Neural cell (in vitro differentiated cells): ENCODE data around the gene PLCB1.

Experiments used
- EP300 ChIP-seq: fragments of 450-650 bp; conservative IDR thresholded peaks from 2 replicates; pipeline ENCODE4 v1.6.1; 2014; ENCODE audit warnings: antibody characterized with exemption, mild to moderate bottlenecking, moderate library complexity; ENCODE audit not compliant: poor library complexity, severe bottlenecking
- EZH2 ChIP-seq: fragments of 200-600, 300-800 bp; shearing (Covaris generic), sonication (generic); IDR thresholded peaks from 2 replicates; pipeline ENCODE4 v1.6.1; 2014; ENCODE audit warnings: antibody characterized with exemption, low read length, borderline replicate concordance, mild to moderate bottlenecking; ENCODE audit not compliant: insufficient read depth, poor library complexity, severe bottlenecking
- MXI1 ChIP-seq: fragments of 450-650 bp; conservative IDR thresholded peaks from 2 replicates; pipeline ENCODE4 v1.6.1; 2014; ENCODE audit warnings: antibody characterized with exemption, mild to moderate bottlenecking; ENCODE audit not compliant: poor library complexity, severe bottlenecking
- POLR2AphosphoS5 ChIP-seq: IDR thresholded peaks from 2 replicates; pipeline ENCODE4 v1.6.1; 2012
- RAD21 ChIP-seq: fragments of 450-650 bp; conservative IDR thresholded peaks from 2 replicates; pipeline ENCODE4 v1.6.1; 2014; ENCODE audit warnings: antibody characterized with exemption, mild to moderate bottlenecking, moderate library complexity
- REST ChIP-seq: IDR thresholded peaks from 2 replicates; pipeline ENCODE4 v1.6.1; 2012; ENCODE audit warnings: borderline replicate concordance
- TAF1 ChIP-seq: IDR thresholded peaks from 2 replicates; pipeline ENCODE4 v1.6.1; 2012; ENCODE audit warnings: low read depth
- TF ChIP-seq, protein P1 (sequence below): fragments of 450-650 bp; IDR thresholded peaks from 2 replicates; pipeline ENCODE4 v1.5.1; 2014; ENCODE audit warnings: antibody characterized with exemption, mild to moderate bottlenecking, moderate library complexity; ENCODE audit not compliant: poor library complexity, severe bottlenecking

GRCh38 chr20:8879669-8880068 is 747.6 kb downstream of the PLCB1 start:
- TF ChIP-seq, protein P1, sequence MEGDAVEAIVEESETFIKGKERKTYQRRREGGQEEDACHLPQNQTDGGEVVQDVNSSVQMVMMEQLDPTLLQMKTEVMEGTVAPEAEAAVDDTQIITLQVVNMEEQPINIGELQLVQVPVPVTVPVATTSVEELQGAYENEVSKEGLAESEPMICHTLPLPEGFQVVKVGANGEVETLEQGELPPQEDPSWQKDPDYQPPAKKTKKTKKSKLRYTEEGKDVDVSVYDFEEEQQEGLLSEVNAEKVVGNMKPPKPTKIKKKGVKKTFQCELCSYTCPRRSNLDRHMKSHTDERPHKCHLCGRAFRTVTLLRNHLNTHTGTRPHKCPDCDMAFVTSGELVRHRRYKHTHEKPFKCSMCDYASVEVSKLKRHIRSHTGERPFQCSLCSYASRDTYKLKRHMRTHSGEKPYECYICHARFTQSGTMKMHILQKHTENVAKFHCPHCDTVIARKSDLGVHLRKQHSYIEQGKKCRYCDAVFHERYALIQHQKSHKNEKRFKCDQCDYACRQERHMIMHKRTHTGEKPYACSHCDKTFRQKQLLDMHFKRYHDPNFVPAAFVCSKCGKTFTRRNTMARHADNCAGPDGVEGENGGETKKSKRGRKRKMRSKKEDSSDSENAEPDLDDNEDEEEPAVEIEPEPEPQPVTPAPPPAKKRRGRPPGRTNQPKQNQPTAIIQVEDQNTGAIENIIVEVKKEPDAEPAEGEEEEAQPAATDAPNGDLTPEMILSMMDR: no peak
- no peak for TF ChIP-seq TAF1
- no peak for TF ChIP-seq EZH2
- TF ChIP-seq EP300: no peak
- TF ChIP-seq POLR2AphosphoS5: no peak
- no peak for TF ChIP-seq REST
- no peak for TF ChIP-seq RAD21
- TF ChIP-seq MXI1: no peak
